ENCODE data around the gene SLC5A2.
"Not testable (repeated sequence)": the region's sequence is repeated elsewhere in the genome, so short reads cannot be mapped to it uniquely, and the experiment has no call there.

Gene SLC5A2

GRCh38 chr16:31538243-31538598, 55.3 kb downstream of the SLC5A2 start:
- not testable (repeated sequence) for H3K36me3 ChIP-seq (ENCODE audit: insufficient read depth, low read length); H3K9me3 ChIP-seq (replicated peaks; ENCODE audit: low read length); H3K4me3 ChIP-seq (ENCODE audit: low read length); H3K9ac ChIP-seq (ENCODE audit: low read depth, low read length); H3K4me2 ChIP-seq (ENCODE audit: low read length); H3K4me1 ChIP-seq (ENCODE audit: control insufficient read depth, insufficient read depth, low read length)
- peaks cover 14% of the 10 kb centered on the region for H3K27me3 ChIP-seq (ENCODE audit: control insufficient read depth, insufficient read depth, low read length)

GRCh38 chr16:31539762-31540161, 56.8 kb downstream of the SLC5A2 start:
- H3K4me1 ChIP-seq (ENCODE audit: control insufficient read depth, insufficient read depth, low read length); H3K9me3 ChIP-seq (replicated peaks; ENCODE audit: low read length); H3K36me3 ChIP-seq (ENCODE audit: insufficient read depth, low read length); H3K4me3 ChIP-seq (ENCODE audit: low read length); H3K9ac ChIP-seq (ENCODE audit: low read depth, low read length); H3K4me2 ChIP-seq (ENCODE audit: low read length): not testable (repeated sequence)
- peaks cover 14% of the 10 kb centered on the region for H3K27me3 ChIP-seq (ENCODE audit: control insufficient read depth, insufficient read depth, low read length)
